ENCODE data around the gene ZNF391.
"Not testable (repeated sequence)": the region's sequence is repeated elsewhere in the genome, so short reads cannot be mapped to it uniquely, and the experiment has no call there.

The ZNF391 gene

GRCh38 chr6:27424851-27425250, 36.3 kb downstream of the ZNF391 start:
- not testable (repeated sequence) for DNase-seq

- no peak for DNase-seq
Measured at GRCh38 chr6:27426045-27426620, 37.6 kb downstream of the ZNF391 start.

GRCh38 chr6:27428502-27428901, 39.9 kb downstream of the ZNF391 start:
- no peak for DNase-seq

- DNase-seq = no peak
Measured at GRCh38 chr6:27428966-27429365, 40.4 kb downstream of the ZNF391 start.

- DNase-seq = no peak
Measured at GRCh38 chr6:27433714-27434113, 45.2 kb downstream of the ZNF391 start.

GRCh38 chr6:27439371-27439770, 50.8 kb downstream of the ZNF391 start:
- no peak for DNase-seq

GRCh38 chr6:27441001-27441400, 52.4 kb downstream of the ZNF391 start:
- DNase-seq = no peak

GRCh38 chr6:27442932-27443331, 54.4 kb downstream of the ZNF391 start:
- no peak for DNase-seq

GRCh38 chr6:27448456-27448855, 59.9 kb downstream of the ZNF391 start:
- no peak for DNase-seq

GRCh38 chr6:27451660-27452390, 63.3 kb downstream of the ZNF391 start:
- no peak for DNase-seq

GRCh38 chr6:27452496-27452897, 63.9 kb downstream of the ZNF391 start:
- no peak for DNase-seq

Measured in NCI-H526 (cell line).